CD14-positive monocyte (primary cell): Measurements from ENCODE around the gene DEAF1. TPM values are rescaled to one million over a fixed set of nuclear protein-coding genes. Genes with fewer than 3 reads are reported as not detected.
A peak's percentile ranks its signal among the peaks of the same experiment; 100 is the strongest.

ENCODE experiments used
- DNase-seq, 3 donors: peaks; one replicate each; pipeline ENCODE4 v3.0.0-alpha.2; 2011 to 2022
- H2AFZ ChIP-seq: 2 replicates; pipeline ENCODE4 v1.6.0; 2012; ENCODE audit warnings: mild to moderate bottlenecking, low read depth, low read length, inconsistent platforms; ENCODE audit not compliant: insufficient read depth, poor library complexity, severe bottlenecking
- H3K27ac ChIP-seq, 2 donors: 1 replicate in 1 of 2; 2 replicates in 1 of 2; pipeline ENCODE4 v1.5.1; 2012 to 2013; ENCODE audit warnings: low read length in 2 of 2, control low read depth in 1 of 2, inconsistent platforms in 1 of 2, low read depth in 1 of 2, mild to moderate bottlenecking in 1 of 2
- H3K27me3 ChIP-seq, 2 donors: one replicate each; pipeline versions ENCODE4 v1.6.0 to v1.6.1; 2011 to 2013; ENCODE audit warnings: low read length in 2 of 2; ENCODE audit not compliant: control insufficient read depth in 2 of 2, insufficient read depth in 2 of 2
- H3K36me3 ChIP-seq, 2 donors: replicated peaks in 1 of 2; 1 replicate in 1 of 2; 2 replicates in 1 of 2; pipeline versions ENCODE4 v1.5.1 to v1.6.1; 2012 to 2013; ENCODE audit warnings: low read length in 2 of 2, control low read depth in 1 of 2, inconsistent platforms in 1 of 2, mild to moderate bottlenecking in 1 of 2; ENCODE audit not compliant: insufficient read depth in 2 of 2, control insufficient read depth in 1 of 2
- H3K4me1 ChIP-seq, 2 donors: 1 replicate in 1 of 2; 2 replicates in 1 of 2; pipeline versions ENCODE4 v1.5.1 to v1.6.1; 2012 to 2013; ENCODE audit warnings: low read length in 2 of 2, control low read depth in 1 of 2, inconsistent platforms in 1 of 2, mild to moderate bottlenecking in 1 of 2, moderate library complexity in 1 of 2; ENCODE audit not compliant: insufficient read depth in 2 of 2, control insufficient read depth in 1 of 2
- H3K4me2 ChIP-seq: replicated peaks from 2 replicates; pipeline ENCODE3; 2012; ENCODE audit warnings: low read length, moderate library complexity, mild to moderate bottlenecking; ENCODE audit not compliant: poor library complexity, severe bottlenecking; ENCODE audit errors: extremely low read depth
- H3K4me3 ChIP-seq, 3 experiments: fragments of 200-600 bp in 1 of 3; sonication (generic) in 1 of 3; replicated peaks in 1 of 3; 1 replicate in 2 of 3; 2 replicates in 1 of 3; pipeline ENCODE4 v1.5.1; 2011 to 2013; ENCODE audit warnings: low read length in 3 of 3, mild to moderate bottlenecking in 3 of 3, control low read depth in 2 of 3, low read depth in 2 of 3, inconsistent platforms in 1 of 3, moderate library complexity in 1 of 3
- H3K79me2 ChIP-seq: 2 replicates; pipeline ENCODE4 v1.6.0; 2012; ENCODE audit warnings: mild to moderate bottlenecking, control low read depth, inconsistent platforms, low read length, moderate library complexity; ENCODE audit not compliant: insufficient read depth
- H3K9ac ChIP-seq: 2 replicates; pipeline ENCODE4 v1.6.0; 2017; ENCODE audit warnings: low read length, mild to moderate bottlenecking; ENCODE audit not compliant: insufficient read depth, poor library complexity, severe bottlenecking
- H3K9me3 ChIP-seq, 2 donors: replicated peaks in 1 of 2; 1 replicate in 1 of 2; 2 replicates in 1 of 2; pipeline versions ENCODE4 v1.5.1 to v1.6.1; 2012 to 2013; ENCODE audit warnings: low read length in 2 of 2, control low read depth in 1 of 2; ENCODE audit not compliant: control insufficient read depth in 1 of 2, insufficient read depth in 1 of 2
- H4K20me1 ChIP-seq: 2 replicates; pipeline ENCODE4 v1.6.0; 2012; ENCODE audit warnings: mild to moderate bottlenecking, low read length, control low read depth, moderate library complexity; ENCODE audit not compliant: insufficient read depth
- H3K27ac Mint-ChIP-seq, 7 donors: one replicate each; pipeline ENCODE4 v1.8.0; 2020; ENCODE audit warnings: mild to moderate bottlenecking in 7 of 7, mixed read lengths in 7 of 7, moderate library complexity in 6 of 7, inconsistent platforms in 2 of 7
- H3K27me3 Mint-ChIP-seq, 3 donors: one replicate each; pipeline ENCODE4 v1.8.0; 2021 to 2022; ENCODE audit warnings: low read depth in 3 of 3, mild to moderate bottlenecking in 3 of 3, mixed read lengths in 3 of 3, moderate library complexity in 3 of 3, inconsistent platforms in 1 of 3
- H3K36me3 Mint-ChIP-seq, 2 donors: one replicate each; pipeline ENCODE4 v1.8.0; 2020; ENCODE audit warnings: mixed read lengths in 2 of 2, inconsistent platforms in 1 of 2, mild to moderate bottlenecking in 1 of 2
- H3K4me1 Mint-ChIP-seq: one replicate; pipeline ENCODE4 v1.8.0; 2020; ENCODE audit warnings: mild to moderate bottlenecking, mixed read lengths
- H3K4me3 Mint-ChIP-seq, 2 donors: one replicate each; pipeline ENCODE4 v1.8.0; 2020; ENCODE audit warnings: mild to moderate bottlenecking in 2 of 2, mixed read lengths in 2 of 2, moderate library complexity in 1 of 2
- H3K9me3 Mint-ChIP-seq, 7 donors: one replicate each; pipeline ENCODE4 v1.8.0; 2020 to 2022; ENCODE audit warnings: mixed read lengths in 7 of 7, mild to moderate bottlenecking in 6 of 7, moderate library complexity in 6 of 7, inconsistent platforms in 2 of 7
- WGBS: methylation state at CpG from one replicate; pipeline ENCODE4 v1.1.5; 2013; ENCODE audit warnings: missing lambda C conversion rate; ENCODE audit not compliant: insufficient coverage; 5-methylcytosine and 5-hydroxymethylcytosine counted together
- intact Hi-C, 2 donors: fragments of 100-400 bp; cut with micrococcal nuclease; formaldehyde crosslinking; loops; one replicate each; pipeline versions ENCODE4 v1.15.0 to v1.15.1; 2023
- polyA plus RNA-seq, 3 donors: library from polyadenylated mRNA; depleted of rRNA in 1 of 3; unstranded in 2 of 3; stranded (reverse) in 1 of 3; fragments of 300-500 nt in 2 of 3; fragments of >200 nt in 1 of 3; fragmentation: Illumina TruSeq in 2 of 3; gene quantifications; 1 replicate in 2 of 3; 2 replicates in 1 of 3; pipeline ENCODE4 v1.2.3, GENCODE V29; 2012 to 2021
- TF ChIP-seq, protein P1 (sequence below): fragments of 200-600 bp; IDR thresholded peaks from one replicate; pipeline ENCODE4 v1.8.0; 2022; ENCODE audit warnings: antibody characterized with exemption, mild to moderate bottlenecking

DEAF1 gene
- polyA plus RNA-seq, 3 donors, result 18.0 to 22.3 (median 22.2) TPM

DNA sequence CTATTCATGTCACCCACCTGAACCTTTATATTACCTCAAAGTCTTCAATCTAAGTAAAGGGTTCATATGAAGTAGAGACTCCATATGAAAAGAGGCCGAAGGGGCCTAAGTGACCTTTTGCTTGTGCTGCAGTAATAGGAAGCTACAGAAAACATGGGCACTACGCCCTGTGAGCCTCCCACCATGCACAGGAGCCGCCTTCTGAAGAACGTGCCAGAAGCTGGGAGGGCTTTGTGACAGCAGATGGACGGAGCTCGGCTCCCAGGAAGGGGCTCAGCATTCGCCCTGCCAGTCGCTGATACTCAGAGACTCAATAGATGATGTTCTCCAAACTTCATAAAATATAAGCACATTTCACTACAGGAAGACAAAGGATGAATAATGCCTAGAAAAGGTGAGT lies 21.2 kb downstream of the DEAF1 start:
- H4K20me1 ChIP-seq, result no peaks in the 10 kb centered on the region
- TF ChIP-seq, protein P1, sequence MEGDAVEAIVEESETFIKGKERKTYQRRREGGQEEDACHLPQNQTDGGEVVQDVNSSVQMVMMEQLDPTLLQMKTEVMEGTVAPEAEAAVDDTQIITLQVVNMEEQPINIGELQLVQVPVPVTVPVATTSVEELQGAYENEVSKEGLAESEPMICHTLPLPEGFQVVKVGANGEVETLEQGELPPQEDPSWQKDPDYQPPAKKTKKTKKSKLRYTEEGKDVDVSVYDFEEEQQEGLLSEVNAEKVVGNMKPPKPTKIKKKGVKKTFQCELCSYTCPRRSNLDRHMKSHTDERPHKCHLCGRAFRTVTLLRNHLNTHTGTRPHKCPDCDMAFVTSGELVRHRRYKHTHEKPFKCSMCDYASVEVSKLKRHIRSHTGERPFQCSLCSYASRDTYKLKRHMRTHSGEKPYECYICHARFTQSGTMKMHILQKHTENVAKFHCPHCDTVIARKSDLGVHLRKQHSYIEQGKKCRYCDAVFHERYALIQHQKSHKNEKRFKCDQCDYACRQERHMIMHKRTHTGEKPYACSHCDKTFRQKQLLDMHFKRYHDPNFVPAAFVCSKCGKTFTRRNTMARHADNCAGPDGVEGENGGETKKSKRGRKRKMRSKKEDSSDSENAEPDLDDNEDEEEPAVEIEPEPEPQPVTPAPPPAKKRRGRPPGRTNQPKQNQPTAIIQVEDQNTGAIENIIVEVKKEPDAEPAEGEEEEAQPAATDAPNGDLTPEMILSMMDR, result no peak
- 93% methylated on average over 3 of the region's 8 CpGs for WGBS
- intact Hi-C loops, result no loop called here
- peaks cover 46 to 63% of the 10 kb centered on the region in 2 donors for H3K36me3 ChIP-seq
- H3K79me2 ChIP-seq, result no peaks in the 10 kb centered on the region
- H3K4me2 ChIP-seq, result no peak overlapping the region
- Mint-ChIP-seq H3K4me1 (no peaks in the 10 kb centered on the region), H3K27me3 (no peaks in the 10 kb centered on the region), H3K9me3 (no peaks in the 10 kb centered on the region), H3K27ac (peak overlapping the region in 1 of 7 donors; percentile 12), H3K36me3 (peaks cover 45 to 93% of the 10 kb centered on the region in 2 donors), H3K4me3 (no peak overlapping the region)
- no peaks in the 10 kb centered on the region for H3K9me3 ChIP-seq
- no peak overlapping the region for H2AFZ ChIP-seq
- DNase-seq, result no peak
- H3K9ac ChIP-seq, result no peak overlapping the region
- H3K27ac ChIP-seq, result no peak overlapping the region
- H3K27me3 ChIP-seq, result no peaks in the 10 kb centered on the region
- H3K4me3 ChIP-seq, result no peak overlapping the region
- H3K4me1 ChIP-seq, result no peaks in the 10 kb centered on the region

DNA sequence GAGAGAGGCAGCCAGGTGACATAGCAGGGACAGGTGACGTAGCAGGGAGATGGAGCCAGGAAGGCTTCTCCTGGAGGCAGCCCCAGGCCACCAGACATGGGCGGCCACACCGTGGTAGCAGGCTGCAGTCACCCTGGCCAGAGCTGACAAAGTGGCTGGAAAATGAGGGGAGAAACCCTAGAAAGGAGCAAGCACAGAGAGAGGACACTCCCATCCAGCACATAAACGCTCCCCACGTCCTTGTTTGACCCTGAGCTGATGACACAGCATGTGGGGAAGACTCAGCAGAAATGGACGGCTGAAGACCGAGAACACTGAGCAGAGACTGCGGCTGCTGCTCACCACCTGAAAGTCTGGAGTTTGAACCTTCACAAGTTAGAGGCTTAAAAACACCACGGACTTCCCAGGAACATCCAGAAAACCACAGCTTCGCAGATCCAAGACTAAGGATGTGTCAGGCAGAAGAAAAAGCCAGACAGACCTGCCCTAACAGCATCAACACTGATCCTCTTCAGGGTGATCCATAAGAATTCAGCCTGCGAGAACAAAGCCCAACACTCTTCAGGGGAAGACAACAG lies 29.2 kb downstream of the DEAF1 start:
- Mint-ChIP-seq H3K36me3 (peaks cover 35 to 74% of the 10 kb centered on the region in 2 donors), H3K4me1 (peaks cover 5% of the 10 kb centered on the region), H3K4me3 (no peak overlapping the region), H3K9me3 (peaks cover 0 to 2% (median 0%) of the 10 kb centered on the region in 7 donors), H3K27ac (peak overlapping the region in 3 of 7 donors; percentile 15 to 70 (median 16)), H3K27me3 (peaks cover 0 to 4% (median 1%) of the 10 kb centered on the region in 3 donors)
- Histone ChIP-seq H2AFZ (no peak overlapping the region), H3K4me3 (no peak overlapping the region), H3K9me3 (no peaks in the 10 kb centered on the region), H3K4me1 (no peaks in the 10 kb centered on the region), H4K20me1 (peaks cover 16% of the 10 kb centered on the region), H3K79me2 (peaks cover 5% of the 10 kb centered on the region), H3K27me3 (no peaks in the 10 kb centered on the region), H3K9ac (no peak overlapping the region), H3K36me3 (peaks cover 29 to 43% of the 10 kb centered on the region in 2 donors), H3K4me2 (no peak overlapping the region), H3K27ac (no peak overlapping the region)
- 35% methylated on average over 8 of the region's 11 CpGs for WGBS
- intact Hi-C loops, result no loop called here
- TF ChIP-seq, protein P1, result no peak
- no peak for DNase-seq
